OCI-LY7 (cell line): ENCODE data around the gene MYL5. TPM values are rescaled to one million over a fixed set of nuclear protein-coding genes. Genes with fewer than 3 reads are reported as not detected.

Source experiments
- BruUV-seq: library from RNA; stranded (reverse); fragments of 400-500 nt; replicated peaks from 2 replicates; lab custom pipeline; 2021; lab: Mats Ljungman, UMichigan
- CTCF ChIA-PET: fragments of 300-600 bp; sonication (Branson Sonifier 250); formaldehyde crosslinking; loops from one replicate; lab custom pipeline; 2022; ENCODE audit warnings: antibody characterized with exemption; ENCODE audit not compliant: unreplicated experiment; lab: Charles Lee
- POLR2A ChIA-PET: fragments of 300-600 bp; sonication (Branson Sonifier 250); formaldehyde crosslinking; loops from one replicate; lab custom pipeline; 2022; ENCODE audit warnings: antibody characterized with exemption; lab: Charles Lee
- DNase-seq: peaks from one replicate; pipeline ENCODE4 v3.0.0-alpha.2; 2015; ENCODE audit warnings: low spot score
- H2AFZ ChIP-seq: fragments of 200-600 bp; sonication (generic), shearing (Covaris generic); 2 replicates; pipeline ENCODE4 v1.6.1; 2014; ENCODE audit warnings: mild to moderate bottlenecking, antibody characterized with exemption, low read length, moderate library complexity
- H3K27ac ChIP-seq: fragments of 200-600 bp; sonication (generic); 2 replicates; pipeline ENCODE4 v1.5.1; 2014; ENCODE audit warnings: mixed run types, low read depth, mild to moderate bottlenecking, moderate library complexity, low read length, inconsistent platforms; ENCODE audit not compliant: poor library complexity, severe bottlenecking
- H3K36me3 ChIP-seq: fragments of 200-600 bp; sonication (generic); 2 replicates; pipeline ENCODE4 v1.6.1; 2014; ENCODE audit warnings: mild to moderate bottlenecking, antibody characterized with exemption, low read length, moderate library complexity, mixed read lengths; ENCODE audit not compliant: insufficient read depth
- H3K4me1 ChIP-seq: fragments of 200-600 bp; sonication (generic); 2 replicates; pipeline ENCODE4 v1.5.1; 2014; ENCODE audit warnings: mild to moderate bottlenecking, low read length; ENCODE audit not compliant: insufficient read depth, poor library complexity, severe bottlenecking
- H3K4me2 ChIP-seq: fragments of 200-600 bp; sonication (generic); 2 replicates; pipeline ENCODE4 v1.6.1; 2014; ENCODE audit warnings: mild to moderate bottlenecking, low read length
- H3K4me3 ChIP-seq: fragments of 200-600 bp; sonication (generic); 2 replicates; pipeline ENCODE4 v1.5.1; 2014; ENCODE audit warnings: mild to moderate bottlenecking, low read depth, low read length; ENCODE audit not compliant: poor library complexity, severe bottlenecking
- H3K79me2 ChIP-seq: fragments of 200-600 bp; sonication (generic); 2 replicates; pipeline ENCODE4 v1.6.1; 2016; ENCODE audit warnings: low read depth, mild to moderate bottlenecking, low read length, moderate library complexity, mixed read lengths; ENCODE audit not compliant: insufficient read depth
- H3K9me2 ChIP-seq: fragments of 200-600 bp; sonication (generic); 2 replicates; pipeline ENCODE4 v1.6.1; 2016; ENCODE audit warnings: mild to moderate bottlenecking, low read length, mixed read lengths; ENCODE audit not compliant: insufficient read depth
- H3K9me3 ChIP-seq: fragments of 200-600 bp; sonication (generic); 2 replicates; pipeline ENCODE4 v1.6.1; 2014; ENCODE audit warnings: mild to moderate bottlenecking, mixed run types, low read length, mixed read lengths
- H4K20me1 ChIP-seq: fragments of 200-600 bp; sonication (generic); 2 replicates; pipeline ENCODE4 v1.6.1; 2014; ENCODE audit warnings: mild to moderate bottlenecking, antibody characterized with exemption, low read length, moderate library complexity, mixed read lengths; ENCODE audit not compliant: insufficient read depth
- EZH2phosphoT487 ChIP-seq: fragments of 200-600 bp; sonication (generic); IDR thresholded peaks from 2 replicates; pipeline ENCODE4 v1.6.1; 2018; ENCODE audit warnings: low read depth, borderline replicate concordance, mild to moderate bottlenecking, mixed run types, antibody characterized with exemption, low read length, moderate library complexity, mixed read lengths
- intact Hi-C: fragments of 100-400 bp; cut with micrococcal nuclease; formaldehyde crosslinking; loops from one replicate; pipeline ENCODE4 v1.10.0; 2022; ENCODE audit not compliant: unreplicated experiment
- total RNA-seq, 2 experiments: library from RNA; depleted of rRNA in 1 of 2; stranded (reverse); fragments of >200 nt in 1 of 2; shearing (Covaris generic) in 1 of 2; gene quantifications; 2 replicates each; pipeline ENCODE4 v1.2.3, GENCODE V29; 2014 to 2022
- TF ChIP-seq, protein P1 (sequence below): fragments of 200-600 bp; sonication (generic); conservative IDR thresholded peaks from 2 replicates; pipeline ENCODE4 v1.5.1; 2014; ENCODE audit warnings: mild to moderate bottlenecking, antibody characterized with exemption, low read length, moderate library complexity, mixed read lengths

MYL5 gene
- total RNA-seq, 2 experiments from 2014 or later: 24.4 to 62.2 TPM

DNA sequence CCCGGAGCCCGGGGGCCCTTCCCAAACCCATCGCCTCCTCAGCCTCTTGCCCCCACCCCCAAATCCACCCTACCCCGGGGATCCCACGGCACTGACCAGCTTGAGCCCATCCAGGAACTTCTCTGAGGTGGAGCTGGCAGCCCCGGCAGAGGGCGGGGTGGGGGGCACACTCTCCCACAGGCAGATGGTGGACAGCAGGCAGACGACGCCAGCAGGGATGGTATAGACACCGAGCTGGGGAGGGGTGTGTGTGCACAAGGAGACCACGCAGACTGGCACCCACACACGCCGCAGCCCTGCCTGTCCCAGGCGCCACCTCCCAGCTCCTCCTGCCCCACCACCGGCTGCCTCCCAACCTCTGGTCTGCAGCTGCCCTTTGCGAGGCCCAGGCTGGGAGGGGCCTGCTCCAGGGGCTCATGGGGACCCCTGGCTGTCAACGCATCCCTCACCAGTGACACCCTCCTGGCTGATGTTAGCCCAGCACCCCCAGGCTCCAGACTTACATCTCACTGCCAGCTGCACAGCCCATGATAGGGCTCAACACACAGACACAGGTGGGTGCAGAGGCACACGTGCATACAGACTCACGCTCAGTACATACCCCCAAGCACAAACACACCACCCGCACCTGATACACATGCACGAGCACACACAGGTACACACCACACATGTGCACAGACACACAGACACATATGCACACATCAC, 10.4 kb downstream of the MYL5 start:
- H3K79me2 ChIP-seq: no peaks in the 10 kb centered on the region
- POLR2A ChIA-PET: no interaction called here
- H2AFZ ChIP-seq: no peak overlapping the region
- intact Hi-C loops: no loop called here
- H3K4me2 ChIP-seq: no peak overlapping the region
- H3K4me1 ChIP-seq: no peaks in the 10 kb centered on the region
- no peaks in the 10 kb centered on the region for H3K36me3 ChIP-seq
- CTCF ChIA-PET: no interaction called here
- DNase-seq: no peak
- no peaks in the 10 kb centered on the region for H3K9me3 ChIP-seq
- no peaks in the 10 kb centered on the region for H4K20me1 ChIP-seq
- no peak for TF ChIP-seq EZH2phosphoT487
- TF ChIP-seq, protein P1, sequence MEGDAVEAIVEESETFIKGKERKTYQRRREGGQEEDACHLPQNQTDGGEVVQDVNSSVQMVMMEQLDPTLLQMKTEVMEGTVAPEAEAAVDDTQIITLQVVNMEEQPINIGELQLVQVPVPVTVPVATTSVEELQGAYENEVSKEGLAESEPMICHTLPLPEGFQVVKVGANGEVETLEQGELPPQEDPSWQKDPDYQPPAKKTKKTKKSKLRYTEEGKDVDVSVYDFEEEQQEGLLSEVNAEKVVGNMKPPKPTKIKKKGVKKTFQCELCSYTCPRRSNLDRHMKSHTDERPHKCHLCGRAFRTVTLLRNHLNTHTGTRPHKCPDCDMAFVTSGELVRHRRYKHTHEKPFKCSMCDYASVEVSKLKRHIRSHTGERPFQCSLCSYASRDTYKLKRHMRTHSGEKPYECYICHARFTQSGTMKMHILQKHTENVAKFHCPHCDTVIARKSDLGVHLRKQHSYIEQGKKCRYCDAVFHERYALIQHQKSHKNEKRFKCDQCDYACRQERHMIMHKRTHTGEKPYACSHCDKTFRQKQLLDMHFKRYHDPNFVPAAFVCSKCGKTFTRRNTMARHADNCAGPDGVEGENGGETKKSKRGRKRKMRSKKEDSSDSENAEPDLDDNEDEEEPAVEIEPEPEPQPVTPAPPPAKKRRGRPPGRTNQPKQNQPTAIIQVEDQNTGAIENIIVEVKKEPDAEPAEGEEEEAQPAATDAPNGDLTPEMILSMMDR: no peak
- H3K27ac ChIP-seq: no peak overlapping the region
- no peak overlapping the region for H3K4me3 ChIP-seq
- no TSS peak for BruUV-seq
- no peaks in the 10 kb centered on the region for H3K9me2 ChIP-seq

DNA sequence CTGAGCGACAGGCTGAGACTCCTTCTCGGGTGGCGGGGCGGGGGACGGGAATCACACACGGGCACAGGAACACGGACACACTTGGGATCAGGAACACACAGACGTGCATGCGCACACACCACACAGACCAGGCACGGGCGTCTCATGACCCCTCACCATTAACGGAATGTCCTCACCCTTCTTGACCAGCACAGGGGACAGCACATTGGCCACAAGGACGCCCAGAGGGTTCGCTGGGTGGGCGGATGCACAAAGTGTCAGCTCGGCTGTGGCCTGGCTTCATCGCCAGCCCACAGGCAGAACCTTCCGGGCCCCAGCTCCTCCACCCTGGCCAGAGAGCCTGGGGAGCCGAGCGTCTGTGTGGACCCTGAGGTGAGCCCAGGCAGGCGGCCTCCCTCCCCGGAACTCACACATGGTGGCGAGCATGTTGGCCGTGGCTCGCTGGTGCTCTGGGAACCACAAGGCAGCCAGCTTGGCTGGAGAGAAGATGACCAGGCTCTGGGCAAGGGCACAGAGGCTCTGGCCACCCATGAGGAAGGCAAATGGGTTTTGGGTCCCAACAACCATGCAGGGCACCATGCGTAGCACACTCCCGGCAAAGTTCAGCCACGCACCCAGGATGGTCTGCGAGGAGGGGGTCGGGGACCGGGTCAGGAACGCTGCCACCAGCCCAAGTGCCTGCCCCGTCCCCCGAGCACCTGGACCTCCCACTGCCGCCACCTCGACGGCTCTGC, 11.5 kb downstream of the MYL5 start:
- H3K4me3 ChIP-seq: no peak overlapping the region
- H3K79me2 ChIP-seq: no peaks in the 10 kb centered on the region
- H3K9me2 ChIP-seq: no peaks in the 10 kb centered on the region
- intact Hi-C loops: no loop called here
- H2AFZ ChIP-seq: no peak overlapping the region
- no peaks in the 10 kb centered on the region for H4K20me1 ChIP-seq
- no peaks in the 10 kb centered on the region for H3K36me3 ChIP-seq
- no peak overlapping the region for H3K4me2 ChIP-seq
- DNase-seq: no peak
- no peak overlapping the region for H3K27ac ChIP-seq
- CTCF ChIA-PET: interaction anchor here (0.6 kb wide), 1 partner anchor 72 kb away, joined by 3 read pairs; no protein-coding TSS in a partner anchor
- H3K4me1 ChIP-seq: no peaks in the 10 kb centered on the region
- no peak for TF ChIP-seq EZH2phosphoT487
- TF ChIP-seq, protein P1: no peak
- no TSS peak for BruUV-seq
- H3K9me3 ChIP-seq: no peaks in the 10 kb centered on the region
- POLR2A ChIA-PET: no interaction called here
